Neutrophil (primary cell): ENCODE measurements around the gene RWDD4.

Experiments
- H3K27ac ChIP-seq: fragments of 200-600 bp; sonication (generic); 2 replicates; pipeline ENCODE4 v1.5.1; 2016; ENCODE audit warnings: mild to moderate bottlenecking, moderate library complexity
- H3K27me3 ChIP-seq: fragments of 200-600 bp; sonication (generic); 2 replicates; pipeline ENCODE4 v1.6.0; 2016; ENCODE audit warnings: mild to moderate bottlenecking
- H3K36me3 ChIP-seq: fragments of 200-600 bp; sonication (generic); 2 replicates; pipeline ENCODE4 v1.5.1; 2017
- H3K4me1 ChIP-seq, 2 experiments: fragments of 200-600 bp in 1 of 2; sonication (generic) in 1 of 2; 1 replicate in 1 of 2; 2 replicates in 1 of 2; pipeline versions ENCODE4 v1.5.1 to v1.6.1; 2013 to 2016; ENCODE audit warnings: low read depth in 1 of 2, low read length in 1 of 2, mild to moderate bottlenecking in 1 of 2, moderate library complexity in 1 of 2; ENCODE audit not compliant: control insufficient read depth in 1 of 2, insufficient read depth in 1 of 2
- H3K4me3 ChIP-seq, 2 experiments: fragments of 200-600 bp in 1 of 2; sonication (generic) in 1 of 2; 1 replicate in 1 of 2; 2 replicates in 1 of 2; pipeline ENCODE4 v1.5.1; 2013 to 2016; ENCODE audit warnings: low read depth in 1 of 2, low read length in 1 of 2, mild to moderate bottlenecking in 1 of 2, moderate library complexity in 1 of 2
- H3K9me3 ChIP-seq: fragments of 200-600 bp; sonication (generic); 2 replicates; pipeline ENCODE4 v1.5.1; 2016
- TF ChIP-seq, protein P1 (sequence below): fragments of 200-600 bp; sonication (generic); IDR thresholded peaks from 2 replicates; pipeline ENCODE4 v1.5.1; 2016; ENCODE audit warnings: antibody characterized with exemption

RWDD4 gene

DNA sequence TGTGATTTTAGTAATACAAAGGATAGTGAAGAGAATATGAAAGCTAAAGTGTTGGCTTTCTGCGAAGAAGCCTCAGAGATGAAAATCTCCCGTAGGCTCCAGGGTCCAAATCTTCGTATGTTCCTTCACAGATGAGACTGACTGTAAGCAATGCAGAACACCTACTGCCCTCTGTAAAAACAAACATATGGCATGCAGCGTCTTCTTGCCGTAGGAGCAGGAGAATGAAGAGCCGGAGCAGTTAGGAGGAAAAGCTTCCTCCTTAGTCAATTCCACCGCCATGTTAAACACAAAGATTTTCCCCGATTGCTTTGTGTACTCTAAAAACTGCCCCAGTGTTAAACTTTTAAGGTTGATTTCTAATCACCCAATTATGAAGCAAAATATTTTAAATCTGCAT, 22.5 kb downstream of the RWDD4 start:
- TF ChIP-seq, protein P1, sequence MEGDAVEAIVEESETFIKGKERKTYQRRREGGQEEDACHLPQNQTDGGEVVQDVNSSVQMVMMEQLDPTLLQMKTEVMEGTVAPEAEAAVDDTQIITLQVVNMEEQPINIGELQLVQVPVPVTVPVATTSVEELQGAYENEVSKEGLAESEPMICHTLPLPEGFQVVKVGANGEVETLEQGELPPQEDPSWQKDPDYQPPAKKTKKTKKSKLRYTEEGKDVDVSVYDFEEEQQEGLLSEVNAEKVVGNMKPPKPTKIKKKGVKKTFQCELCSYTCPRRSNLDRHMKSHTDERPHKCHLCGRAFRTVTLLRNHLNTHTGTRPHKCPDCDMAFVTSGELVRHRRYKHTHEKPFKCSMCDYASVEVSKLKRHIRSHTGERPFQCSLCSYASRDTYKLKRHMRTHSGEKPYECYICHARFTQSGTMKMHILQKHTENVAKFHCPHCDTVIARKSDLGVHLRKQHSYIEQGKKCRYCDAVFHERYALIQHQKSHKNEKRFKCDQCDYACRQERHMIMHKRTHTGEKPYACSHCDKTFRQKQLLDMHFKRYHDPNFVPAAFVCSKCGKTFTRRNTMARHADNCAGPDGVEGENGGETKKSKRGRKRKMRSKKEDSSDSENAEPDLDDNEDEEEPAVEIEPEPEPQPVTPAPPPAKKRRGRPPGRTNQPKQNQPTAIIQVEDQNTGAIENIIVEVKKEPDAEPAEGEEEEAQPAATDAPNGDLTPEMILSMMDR = no peak
- H3K9me3 ChIP-seq = no peaks in the 10 kb centered on the region
- H3K27ac ChIP-seq = no peak overlapping the region
- H3K36me3 ChIP-seq = peaks cover 4% of the 10 kb centered on the region
- no peaks in the 10 kb centered on the region for H3K4me1 ChIP-seq
- no peaks in the 10 kb centered on the region for H3K27me3 ChIP-seq
- H3K4me3 ChIP-seq = no peak overlapping the region

- TF ChIP-seq, protein P1 = no peak
- no peak overlapping the region for H3K4me3 ChIP-seq
- no peaks in the 10 kb centered on the region for H3K9me3 ChIP-seq
- no peaks in the 10 kb centered on the region for H3K36me3 ChIP-seq
- H3K27ac ChIP-seq = no peak overlapping the region
- no peaks in the 10 kb centered on the region for H3K27me3 ChIP-seq
- no peaks in the 10 kb centered on the region for H3K4me1 ChIP-seq
Measured at GRCh38 chr4:183635741-183636140, 23.2 kb downstream of the RWDD4 start.

GRCh38 chr4:183635321-183635720, 23.7 kb downstream of the RWDD4 start:
- H3K36me3 ChIP-seq = no peaks in the 10 kb centered on the region
- H3K4me3 ChIP-seq = no peak overlapping the region
- H3K4me1 ChIP-seq = no peaks in the 10 kb centered on the region
- H3K9me3 ChIP-seq = no peaks in the 10 kb centered on the region
- H3K27me3 ChIP-seq = no peaks in the 10 kb centered on the region
- TF ChIP-seq, protein P1 = no peak
- no peak overlapping the region for H3K27ac ChIP-seq

- Histone ChIP-seq H3K4me3 (no peak overlapping the region), H3K27ac (no peak overlapping the region), H3K9me3 (no peaks in the 10 kb centered on the region), H3K36me3 (no peaks in the 10 kb centered on the region), H3K27me3 (no peaks in the 10 kb centered on the region), H3K4me1 (no peaks in the 10 kb centered on the region)
- TF ChIP-seq, protein P1 = no peak
Measured at GRCh38 chr4:183633476-183634400, 25.2 kb downstream of the RWDD4 start.

GRCh38 chr4:183632689-183633088, 26.3 kb downstream of the RWDD4 start:
- TF ChIP-seq, protein P1 = no peak
- H3K4me3 ChIP-seq = no peak overlapping the region
- no peaks in the 10 kb centered on the region for H3K9me3 ChIP-seq
- no peaks in the 10 kb centered on the region for H3K4me1 ChIP-seq
- no peaks in the 10 kb centered on the region for H3K27me3 ChIP-seq
- no peaks in the 10 kb centered on the region for H3K36me3 ChIP-seq
- H3K27ac ChIP-seq = no peak overlapping the region
